ENCODE data around the gene PTPRM. TPM values are rescaled to one million over a fixed set of nuclear protein-coding genes. Genes with fewer than 3 reads are reported as not detected.

The PTPRM gene
- total and polyA plus RNA-seq, 2 donors (not counting 3 experiments of a cell fraction or from before 2014, with no cell fraction given): 37.4 to 43.7 TPM

DNA sequence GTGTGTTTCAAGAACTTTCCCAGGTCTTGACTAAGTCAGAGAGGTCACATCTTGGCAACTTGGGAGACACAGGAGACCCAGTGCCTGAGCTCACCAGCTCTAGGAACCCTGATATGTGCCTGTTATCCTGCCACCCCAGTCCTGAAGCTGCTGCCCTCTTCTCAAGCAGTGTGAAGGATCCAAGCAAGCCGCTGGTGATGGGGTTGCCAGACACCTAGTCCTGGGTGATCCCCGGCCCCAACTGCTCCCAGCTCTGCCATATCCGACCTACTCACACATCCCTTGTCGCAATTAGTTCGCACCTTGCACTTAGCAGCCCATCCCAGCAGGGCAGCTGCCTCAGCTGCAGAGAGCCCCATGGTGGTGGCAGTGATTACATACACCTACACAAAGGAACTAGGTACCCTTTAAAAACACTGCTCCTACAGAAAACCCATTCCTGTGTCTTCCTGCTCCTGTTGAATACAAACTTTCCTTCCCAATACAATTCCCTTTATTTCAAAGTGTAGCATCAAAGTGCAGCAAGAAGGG lies 794.9 kb downstream of the PTPRM start:
- H3K9ac ChIP-seq (replicated peaks; ENCODE audit: extremely low read depth, insufficient read depth, low read length): no peak overlapping the region
- H3K27me3 ChIP-seq (ENCODE audit: control insufficient read depth in 2 of 2, insufficient read depth in 2 of 2, low read length in 2 of 2): peaks cover 3 to 4% of the 10 kb centered on the region in 2 experiments
- DNase-seq (ENCODE audit: low read depth, low spot score): no peak
- H2AFZ ChIP-seq (ENCODE audit: low read depth, low read length): no peak overlapping the region
- no peaks in the 10 kb centered on the region for H4K20me1 ChIP-seq (replicated peaks; ENCODE audit: control insufficient read depth, extremely low read depth, insufficient read depth, low read length)
- H3K79me2 ChIP-seq (ENCODE audit: control insufficient read depth, insufficient read depth, low read length): no peaks in the 10 kb centered on the region
- H3K27ac ChIP-seq (ENCODE audit: insufficient read depth, low read depth, low read length): no peak overlapping the region
- no peaks in the 10 kb centered on the region for H3K4me1 ChIP-seq (ENCODE audit: control insufficient read depth, extremely low read depth, insufficient read depth, low read length)
- dilution Hi-C loops (cut with MboI; ENCODE audit: extremely low pct_ligation_motif_present, low sequenced_read_pairs) (no loop called here), intact Hi-C loops (cut with micrococcal nuclease) (no loop called here)
- no peaks in the 10 kb centered on the region for H3K36me3 ChIP-seq (ENCODE audit: control insufficient read depth in 2 of 2, extremely low read depth in 1 of 2, insufficient read depth in 2 of 2, low read length in 2 of 2)
- H3K9me1 ChIP-seq (replicated peaks; ENCODE audit: control insufficient read depth, extremely low read depth, insufficient read depth, low read length): no peaks in the 10 kb centered on the region
- H3K9me3 ChIP-seq (replicated peaks; ENCODE audit: control insufficient read depth, insufficient read depth, low read length): no peaks in the 10 kb centered on the region
- CTCF ChIA-PET: no interaction called here
- TF ChIP-seq JUN (IDR thresholded peaks at IDR 0.05; ENCODE audit: borderline replicate concordance, insufficient read depth, insufficient read length, low read depth): no peak
- TF ChIP-seq POLR2AphosphoS5 (IDR thresholded peaks at IDR 0.05; ENCODE audit: insufficient read depth, low read depth, low read length): no peak
- TF ChIP-seq, protein P1, sequence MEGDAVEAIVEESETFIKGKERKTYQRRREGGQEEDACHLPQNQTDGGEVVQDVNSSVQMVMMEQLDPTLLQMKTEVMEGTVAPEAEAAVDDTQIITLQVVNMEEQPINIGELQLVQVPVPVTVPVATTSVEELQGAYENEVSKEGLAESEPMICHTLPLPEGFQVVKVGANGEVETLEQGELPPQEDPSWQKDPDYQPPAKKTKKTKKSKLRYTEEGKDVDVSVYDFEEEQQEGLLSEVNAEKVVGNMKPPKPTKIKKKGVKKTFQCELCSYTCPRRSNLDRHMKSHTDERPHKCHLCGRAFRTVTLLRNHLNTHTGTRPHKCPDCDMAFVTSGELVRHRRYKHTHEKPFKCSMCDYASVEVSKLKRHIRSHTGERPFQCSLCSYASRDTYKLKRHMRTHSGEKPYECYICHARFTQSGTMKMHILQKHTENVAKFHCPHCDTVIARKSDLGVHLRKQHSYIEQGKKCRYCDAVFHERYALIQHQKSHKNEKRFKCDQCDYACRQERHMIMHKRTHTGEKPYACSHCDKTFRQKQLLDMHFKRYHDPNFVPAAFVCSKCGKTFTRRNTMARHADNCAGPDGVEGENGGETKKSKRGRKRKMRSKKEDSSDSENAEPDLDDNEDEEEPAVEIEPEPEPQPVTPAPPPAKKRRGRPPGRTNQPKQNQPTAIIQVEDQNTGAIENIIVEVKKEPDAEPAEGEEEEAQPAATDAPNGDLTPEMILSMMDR (IDR thresholded peaks at IDR 0.05; ENCODE audit: extremely low read depth in 1 of 2, insufficient read depth in 1 of 2, low read depth in 1 of 2, low read length in 2 of 2): no peak
- TF ChIP-seq FOS (IDR thresholded peaks at IDR 0.05; ENCODE audit: borderline replicate concordance, insufficient read depth, low read length): no peak
- TF ChIP-seq MYC (IDR thresholded peaks at IDR 0.05; ENCODE audit: low read depth, low read length): no peak
- no peak for TF ChIP-seq EZH2 (IDR thresholded peaks at IDR 0.05; ENCODE audit: borderline replicate concordance, low read depth, low read length, severe bottlenecking)
- TF ChIP-seq POLR2A (IDR thresholded peaks at IDR 0.05; ENCODE audit: low read depth, low read length): no peak
- no peak for TF ChIP-seq GATA2 (IDR thresholded peaks at IDR 0.05; ENCODE audit: insufficient read depth, insufficient read length, low read depth, low read length)
- TF ChIP-seq, protein P2, sequence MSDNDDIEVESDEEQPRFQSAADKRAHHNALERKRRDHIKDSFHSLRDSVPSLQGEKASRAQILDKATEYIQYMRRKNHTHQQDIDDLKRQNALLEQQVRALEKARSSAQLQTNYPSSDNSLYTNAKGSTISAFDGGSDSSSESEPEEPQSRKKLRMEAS (IDR thresholded peaks at IDR 0.05; ENCODE audit: insufficient read depth, insufficient read length): no peak
- H3K4me3 ChIP-seq (replicated peaks in 1 of 3; ENCODE audit: insufficient read depth in 1 of 3, low read depth in 1 of 3, low read length in 3 of 3): no peak overlapping the region
- POLR2A ChIA-PET: no interaction called here
- no TSS peak for BruUV-seq (replicated peaks)
- no peak overlapping the region for H3K4me2 ChIP-seq (ENCODE audit: insufficient read depth, low read length)
- FAIRE-seq: no peak

Measured in endothelial cell of umbilical vein (primary cell).